GM18867 (cell line): ENCODE data around the gene JAK1.
"Not testable (repeated sequence)": the region's sequence is repeated elsewhere in the genome, so short reads cannot be mapped to it uniquely, and the experiment has no call there.

Source experiments
- ATAC-seq: cut with Tn5 transposase; IDR thresholded peaks from one replicate; pipeline ENCODE4 v1.9.1; 2021; ENCODE audit warnings: mild to moderate bottlenecking, moderate library complexity; ENCODE audit not compliant: unreplicated experiment

The JAK1 gene

GRCh38 chr1:64966158-64966971, at the start of gene JAK1:
JAK1 (minus strand) TSS chr1:64966549; CDS start chr1:64886264, 80,285 bp downstream.
- ATAC-seq: peak; percentile 80

- ATAC-seq: no peak
Measured at GRCh38 chr1:65014321-65014720, 48.0 kb upstream of the JAK1 start.

GRCh38 chr1:65011983-65012382, 45.6 kb upstream of the JAK1 start:
- no peak for ATAC-seq

- ATAC-seq: no peak
Measured at GRCh38 chr1:65009724-65010420, 43.5 kb upstream of the JAK1 start.

GRCh38 chr1:65009176-65009575, 42.8 kb upstream of the JAK1 start:
- no peak for ATAC-seq

GRCh38 chr1:65006806-65007205, 40.5 kb upstream of the JAK1 start:
- ATAC-seq: no peak

- ATAC-seq: no peak
Measured at GRCh38 chr1:65003316-65003664, 36.9 kb upstream of the JAK1 start.

GRCh38 chr1:65002508-65003315, 36.4 kb upstream of the JAK1 start:
- peak; percentile 82 for ATAC-seq

GRCh38 chr1:65002156-65002507, 35.8 kb upstream of the JAK1 start:
- ATAC-seq: no peak

- ATAC-seq: no peak
Measured at GRCh38 chr1:65001231-65001792, 35.0 kb upstream of the JAK1 start.

- ATAC-seq: not testable (repeated sequence)
Measured at GRCh38 chr1:64998425-64998948, 32.1 kb upstream of the JAK1 start.

GRCh38 chr1:64996541-64997257, 30.4 kb upstream of the JAK1 start:
- no peak for ATAC-seq

- ATAC-seq: no peak
Measured at GRCh38 chr1:64995316-64995715, 29.0 kb upstream of the JAK1 start.

- peak; percentile 94 for ATAC-seq
Measured at GRCh38 chr1:64986903-64987871, 20.8 kb upstream of the JAK1 start.

- ATAC-seq: no peak
Measured at GRCh38 chr1:64984737-64985136, 18.4 kb upstream of the JAK1 start.

- ATAC-seq: no peak
Measured at GRCh38 chr1:64984106-64984505, 17.8 kb upstream of the JAK1 start.

GRCh38 chr1:64983110-64983509, 16.8 kb upstream of the JAK1 start:
- no peak for ATAC-seq

- ATAC-seq: no peak
Measured at GRCh38 chr1:64981601-64982533, 15.5 kb upstream of the JAK1 start.
